Activated effector memory CD4-positive, alpha-beta T cell treated with Interleukin-2 at 50 U/mL for 16 hours (primary cell): ENCODE results near the gene EXOC7.

Experiments used
- DNase-seq: peaks from one replicate; pipeline ENCODE4 v3.0.0-alpha.2; 2020

The EXOC7 gene

GRCh38 chr17:76036497-76037261 is 66.9 kb downstream of the EXOC7 start:
- DNase-seq: no peak

DNA sequence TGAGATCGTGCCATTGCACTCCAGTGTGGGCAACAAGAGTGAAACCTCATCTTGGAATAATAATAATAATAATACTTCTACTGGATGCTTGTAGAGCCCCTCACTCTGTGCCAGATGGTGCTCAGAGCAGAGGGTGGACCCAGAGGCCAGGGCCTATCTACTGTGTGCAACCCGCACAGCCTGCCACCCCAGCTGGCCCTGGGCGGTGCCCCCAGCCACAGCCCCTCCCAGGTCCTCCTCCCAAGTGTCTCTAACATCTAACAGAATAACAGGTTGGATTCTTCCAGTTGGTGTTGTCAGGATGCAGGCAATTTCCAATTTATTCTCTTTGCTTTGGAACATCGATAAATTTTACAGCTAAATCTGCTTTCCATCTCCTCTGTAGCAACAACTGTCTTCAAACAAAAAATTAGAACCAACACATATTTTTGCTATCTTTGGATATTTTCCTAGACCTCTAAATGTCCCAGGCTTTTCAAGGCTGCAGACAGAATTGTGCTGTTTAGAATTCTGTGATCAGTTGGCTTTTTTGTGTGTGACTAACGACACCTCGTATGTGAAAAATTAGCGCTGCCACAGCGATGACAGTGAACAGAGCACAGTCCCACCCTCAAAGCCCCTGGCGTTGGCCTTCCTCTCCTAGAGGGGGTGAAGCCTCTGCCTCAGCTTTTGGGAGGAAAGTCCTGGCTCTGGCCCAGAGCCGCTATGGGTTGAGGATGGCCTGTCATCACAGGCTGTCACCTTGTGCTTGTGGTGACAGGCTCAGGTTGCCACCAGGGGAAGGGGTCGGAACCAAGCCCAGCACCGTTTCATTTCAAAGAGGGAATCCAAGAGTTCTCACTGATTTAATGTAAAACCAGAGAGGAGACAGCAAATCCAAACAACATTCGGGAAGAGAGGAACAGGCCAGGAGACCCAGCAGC is 68.9 kb downstream of the EXOC7 start:
- DNase-seq: no peak

DNA sequence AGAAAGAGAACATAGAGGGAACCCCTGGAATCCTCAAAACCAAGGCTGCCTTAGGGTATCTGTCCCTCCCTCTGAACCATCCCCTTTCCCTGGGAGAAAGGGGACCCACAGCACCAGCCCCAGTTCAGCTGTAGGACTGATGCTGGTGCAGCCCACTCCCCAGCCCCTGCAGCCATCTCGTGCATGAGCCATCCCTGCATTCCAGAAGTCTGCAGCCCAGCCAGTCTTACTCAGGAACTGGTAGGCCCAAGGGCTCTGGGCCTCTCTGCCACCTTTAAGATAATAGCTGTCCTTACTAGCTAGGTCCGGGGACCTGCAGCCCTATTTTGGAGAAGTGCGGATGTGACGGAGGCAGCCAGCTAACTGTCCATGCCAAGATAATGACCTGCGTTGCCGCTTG is 70.4 kb downstream of the EXOC7 start:
- no peak for DNase-seq

GRCh38 chr17:76032780-76033108 is 70.8 kb downstream of the EXOC7 start:
- DNase-seq: no peak

DNA sequence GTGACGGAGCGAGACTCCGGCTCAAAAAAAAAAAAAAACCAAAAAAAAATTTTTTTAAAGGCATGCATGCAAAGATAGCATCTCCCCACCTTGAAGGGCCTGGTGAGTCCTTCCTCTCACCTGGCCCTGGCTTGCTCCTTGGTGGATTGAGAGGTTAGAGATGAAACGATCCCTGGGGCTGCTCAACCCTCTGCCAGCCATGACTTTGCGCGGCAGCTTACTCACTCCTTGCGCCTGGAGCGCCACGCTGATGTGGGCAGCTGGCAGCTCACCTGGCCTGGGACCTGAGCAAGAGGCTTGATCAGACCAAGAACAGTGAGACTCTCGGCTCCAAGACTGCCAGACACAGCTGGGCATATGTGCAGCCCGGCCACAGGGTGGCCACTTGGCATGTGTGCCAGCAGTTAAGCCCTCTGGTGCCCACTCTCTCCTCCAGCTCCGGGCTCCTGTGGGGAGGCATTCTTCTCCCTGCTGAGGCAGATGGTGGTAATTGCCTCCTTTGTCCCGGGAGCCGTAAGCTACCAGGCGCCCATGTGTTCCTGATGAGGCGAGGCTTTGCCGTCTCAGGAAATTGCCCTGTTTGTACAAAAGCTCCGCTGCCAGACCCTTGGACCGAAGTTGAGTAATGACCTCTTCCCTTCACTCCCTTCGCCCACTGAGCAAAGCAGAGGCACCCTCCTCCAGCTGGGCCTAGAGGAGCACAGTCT is 71.4 kb downstream of the EXOC7 start:
- no peak for DNase-seq
